GM12891 (cell line): ENCODE results near the gene KDM4C.

ENCODE experiments used
- PAX5 ChIP-seq: IDR thresholded peaks from 2 replicates; pipeline ENCODE4 v1.6.1; 2011; ENCODE audit warnings: low read length, moderate library complexity, mild to moderate bottlenecking; ENCODE audit not compliant: insufficient read depth, severe bottlenecking
- POLR2A ChIP-seq: IDR thresholded peaks from 2 replicates; pipeline ENCODE4 v1.6.1; 2011; ENCODE audit warnings: low read depth, low read length, control low read depth
- POLR2AphosphoS5 ChIP-seq: IDR thresholded peaks from 2 replicates; pipeline ENCODE4 v1.6.1; 2011; ENCODE audit warnings: low read depth, low read length, control low read depth
- POU2F2 ChIP-seq: IDR thresholded peaks from 2 replicates; pipeline ENCODE4 v1.6.1; 2011; ENCODE audit warnings: low read depth, mild to moderate bottlenecking, control low read depth, low read length, moderate library complexity
- SPI1 ChIP-seq: IDR thresholded peaks from 2 replicates; pipeline ENCODE4 v1.6.1; 2011; ENCODE audit warnings: low read depth, low read length, control low read depth
- TAF1 ChIP-seq: IDR thresholded peaks from 2 replicates; pipeline ENCODE4 v1.6.1; 2011; ENCODE audit warnings: low read depth, low read length, control low read depth

- TF ChIP-seq POLR2A (no peak), POLR2AphosphoS5 (no peak), TAF1 (no peak), SPI1 (no peak), PAX5 (no peak), POU2F2 (no peak)
Measured at GRCh38 chr9:6782345-6782744, 24.6 kb downstream of the KDM4C start.
